GM19468 (cell line): ENCODE data around the gene CADM1.
"Not testable (repeated sequence)": the region's sequence is repeated elsewhere in the genome, so short reads cannot be mapped to it uniquely, and the experiment has no call there.

Source experiments
- ATAC-seq: cut with Tn5 transposase; IDR thresholded peaks from one replicate; pipeline ENCODE4 v1.9.1; 2021; ENCODE audit warnings: mild to moderate bottlenecking, moderate library complexity, moderate number of reproducible peaks; ENCODE audit not compliant: unreplicated experiment; ENCODE audit errors: extremely low read depth

CADM1 gene

DNA sequence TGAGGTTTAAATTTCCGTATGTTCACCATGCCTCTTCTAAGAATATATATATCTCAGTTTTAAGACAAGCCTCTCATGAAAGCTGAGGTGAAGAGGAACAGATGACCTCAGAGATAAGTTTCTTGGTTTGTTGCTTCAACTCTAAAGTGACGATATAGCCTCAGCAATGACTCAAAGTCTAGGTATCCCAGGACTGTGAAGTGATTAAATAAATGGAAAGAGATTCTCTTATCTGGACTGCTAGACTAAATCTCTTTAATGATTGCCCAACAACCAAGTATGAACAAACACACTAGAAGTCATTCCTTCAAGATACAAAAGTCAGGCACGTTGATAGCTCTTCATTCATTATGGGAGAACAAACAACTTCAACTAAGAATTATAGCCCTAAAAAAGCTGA, 15.3 kb downstream of the CADM1 start:
- no peak for ATAC-seq

- no peak for ATAC-seq
Measured at GRCh38 chr11:115481528-115481927, 22.7 kb downstream of the CADM1 start.

DNA sequence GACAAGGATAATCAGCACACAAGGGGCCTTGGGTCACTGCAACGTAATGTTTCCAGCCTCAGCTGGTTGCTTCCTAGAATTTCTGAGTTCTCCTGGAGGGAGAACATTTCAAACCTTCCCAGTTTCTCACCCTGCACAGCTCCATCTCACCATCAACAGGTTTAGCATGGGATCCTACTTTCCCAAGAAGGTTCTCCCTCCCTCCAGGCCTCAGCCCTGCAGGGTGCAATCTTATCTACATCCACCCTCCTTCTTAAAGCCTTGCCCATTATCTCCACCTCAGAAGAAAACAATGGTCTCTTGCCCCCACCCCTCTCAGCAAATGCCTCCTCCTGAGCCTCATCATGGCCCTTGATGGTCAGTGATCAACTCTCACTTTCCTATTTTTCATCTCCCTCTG, 23.6 kb downstream of the CADM1 start:
- ATAC-seq = no peak

GRCh38 chr11:115477410-115477809, 26.8 kb downstream of the CADM1 start:
- ATAC-seq = no peak

GRCh38 chr11:115476463-115477286, 27.5 kb downstream of the CADM1 start:
- ATAC-seq = no peak

DNA sequence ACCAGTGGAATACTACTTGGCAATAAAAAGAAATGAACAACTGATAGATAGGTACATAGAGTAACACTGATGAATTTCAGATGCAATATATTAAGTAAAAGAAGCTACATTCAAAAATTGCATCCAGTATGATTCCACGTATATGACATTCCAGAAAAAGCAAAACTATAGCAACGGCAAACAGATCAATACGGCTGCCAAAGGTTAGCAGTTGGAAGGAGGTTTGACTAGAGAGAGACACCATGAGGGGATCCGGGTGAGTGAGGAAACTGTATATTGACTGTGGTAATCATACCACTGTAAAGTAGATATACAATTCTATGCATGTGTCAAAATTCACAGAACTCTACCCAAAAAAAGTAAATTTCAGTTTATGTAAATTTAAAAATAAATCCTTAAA, 28.7 kb downstream of the CADM1 start:
- ATAC-seq = no peak

GRCh38 chr11:115474306-115474705, 29.9 kb downstream of the CADM1 start:
- not testable (repeated sequence) for ATAC-seq

GRCh38 chr11:115473167-115473566, 31.0 kb downstream of the CADM1 start:
- no peak for ATAC-seq

- ATAC-seq = no peak
Measured at GRCh38 chr11:115471367-115471766, 32.8 kb downstream of the CADM1 start.

- no peak for ATAC-seq
Measured at GRCh38 chr11:115470928-115471327, 33.3 kb downstream of the CADM1 start.

- ATAC-seq = no peak
Measured at GRCh38 chr11:115469361-115469760, 34.9 kb downstream of the CADM1 start.

GRCh38 chr11:115466122-115466521, 38.1 kb downstream of the CADM1 start:
- ATAC-seq = no peak

DNA sequence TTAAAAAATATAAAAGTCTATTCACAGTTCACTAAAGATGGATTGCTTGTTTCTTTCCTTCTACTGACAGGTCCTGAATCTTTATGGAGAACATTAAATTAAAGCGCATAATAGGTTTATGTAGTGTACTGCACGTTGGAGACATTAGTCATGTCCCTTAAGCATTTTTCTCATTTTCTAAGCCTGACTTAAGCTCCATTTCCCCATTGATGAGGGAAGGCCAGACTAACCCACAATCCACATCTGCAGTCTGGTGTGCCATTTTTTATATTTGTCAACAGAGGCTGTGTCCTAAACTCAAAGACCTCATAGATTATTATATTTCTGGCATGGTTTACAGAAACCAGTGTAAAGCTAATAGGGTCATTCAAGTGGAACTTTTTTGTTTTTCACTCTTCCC, 39.9 kb downstream of the CADM1 start:
- no peak for ATAC-seq

DNA sequence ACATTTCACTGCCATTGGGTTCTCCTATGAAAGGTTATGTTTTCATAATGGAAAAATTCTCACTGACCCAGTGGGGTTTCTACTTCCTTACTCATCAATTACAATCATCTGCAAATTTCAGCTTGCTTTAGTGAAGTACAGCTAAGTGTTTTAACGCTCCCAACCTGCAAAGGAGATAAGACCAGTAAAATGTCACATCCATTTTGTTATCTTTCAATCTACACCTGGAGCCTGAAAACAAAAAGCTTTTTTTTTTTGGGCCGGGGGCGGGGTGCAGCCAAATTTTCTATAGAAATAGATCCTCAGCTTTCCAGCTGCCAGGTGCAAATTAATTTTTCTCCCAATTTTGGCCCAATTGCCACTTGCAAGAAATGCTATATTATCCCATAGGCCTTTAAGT, 40.6 kb downstream of the CADM1 start:
- no peak for ATAC-seq

DNA sequence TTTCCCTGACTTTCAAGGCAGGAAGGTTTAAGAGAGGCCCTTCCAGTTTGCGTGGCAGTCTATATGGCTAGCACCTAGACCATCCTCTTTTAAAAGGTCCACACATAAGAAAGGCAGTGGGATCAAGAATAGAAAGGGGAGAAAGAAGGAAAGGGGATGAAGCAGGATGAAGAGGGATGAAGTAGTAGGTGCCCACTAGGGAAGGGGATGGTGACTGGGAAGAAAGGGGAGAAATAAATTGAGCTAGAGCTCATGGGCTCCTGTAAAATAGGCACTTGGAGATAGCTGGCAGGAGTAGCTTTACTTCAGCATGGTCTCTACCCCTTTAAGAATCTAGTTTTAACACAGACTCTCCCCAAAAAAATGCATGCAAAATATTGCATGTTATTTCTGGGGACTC, 41.5 kb downstream of the CADM1 start:
- ATAC-seq = no peak

DNA sequence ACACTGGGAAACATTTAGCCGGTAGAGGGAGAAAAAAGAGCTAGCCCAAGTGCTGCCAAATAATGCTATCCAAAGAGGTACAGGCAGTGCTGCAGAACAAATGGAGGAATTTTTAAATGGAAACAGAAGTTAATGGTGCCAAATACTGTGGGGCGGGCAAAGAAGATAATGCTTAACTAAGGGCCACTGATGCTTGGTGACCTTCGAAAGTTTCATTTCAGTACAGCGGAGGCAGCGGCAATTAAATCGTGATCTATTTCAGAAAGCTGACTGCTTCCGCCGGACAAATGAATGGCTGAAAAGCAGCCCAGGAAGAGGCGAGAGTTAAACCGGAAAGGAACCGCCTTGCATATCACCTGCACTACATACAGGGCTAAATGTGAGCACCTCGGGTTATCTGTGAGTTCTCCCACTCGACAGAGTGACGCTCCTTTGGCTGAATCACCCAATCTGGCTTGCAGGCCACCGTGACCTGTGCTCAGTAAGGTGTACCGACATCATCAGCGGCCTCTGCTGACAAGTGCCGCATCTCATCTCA, 42.1 kb downstream of the CADM1 start:
- ATAC-seq = no peak

DNA sequence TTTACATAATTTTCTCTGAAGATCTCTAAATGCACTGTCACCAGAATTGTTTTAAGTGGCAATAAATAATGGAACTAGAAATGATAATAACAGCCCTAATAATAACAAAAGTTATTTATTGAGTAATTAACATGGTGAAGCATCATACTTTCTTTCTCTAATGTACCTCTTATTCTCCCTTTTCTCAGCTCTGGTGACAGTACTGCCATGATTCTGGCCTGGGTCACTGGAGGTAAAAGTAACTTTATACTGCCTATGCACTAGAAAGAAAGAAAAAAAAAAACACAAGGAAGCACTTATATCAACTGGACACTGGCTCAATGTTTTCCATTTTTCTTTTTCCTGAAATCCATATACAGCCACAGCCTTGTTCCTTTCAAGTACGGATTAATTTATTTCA, 43.7 kb downstream of the CADM1 start:
- no peak for ATAC-seq

GRCh38 chr11:115459563-115459962, 44.7 kb downstream of the CADM1 start:
- no peak for ATAC-seq

DNA sequence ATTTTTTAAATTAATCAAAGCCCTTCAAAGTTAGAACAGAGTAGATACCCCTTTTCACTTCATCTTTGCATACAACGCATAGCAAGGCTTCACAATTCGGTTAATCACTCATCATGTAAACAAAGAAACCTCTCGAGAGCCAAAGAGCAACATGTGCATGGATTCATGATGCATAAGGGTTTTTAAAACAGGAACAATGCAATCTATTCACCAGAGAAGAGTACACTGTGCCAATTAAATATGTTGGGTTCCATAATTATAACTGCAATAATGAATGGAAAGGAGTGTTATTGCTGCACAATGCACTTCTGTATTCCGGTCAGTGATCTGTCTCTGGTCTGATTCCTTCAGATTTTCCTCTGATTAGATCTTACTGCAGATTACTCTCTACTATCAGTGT, 45.3 kb downstream of the CADM1 start:
- ATAC-seq = no peak

GRCh38 chr11:115456019-115456418, 48.2 kb downstream of the CADM1 start:
- no peak for ATAC-seq

- no peak for ATAC-seq
Measured at GRCh38 chr11:115455613-115456012, 48.6 kb downstream of the CADM1 start.

DNA sequence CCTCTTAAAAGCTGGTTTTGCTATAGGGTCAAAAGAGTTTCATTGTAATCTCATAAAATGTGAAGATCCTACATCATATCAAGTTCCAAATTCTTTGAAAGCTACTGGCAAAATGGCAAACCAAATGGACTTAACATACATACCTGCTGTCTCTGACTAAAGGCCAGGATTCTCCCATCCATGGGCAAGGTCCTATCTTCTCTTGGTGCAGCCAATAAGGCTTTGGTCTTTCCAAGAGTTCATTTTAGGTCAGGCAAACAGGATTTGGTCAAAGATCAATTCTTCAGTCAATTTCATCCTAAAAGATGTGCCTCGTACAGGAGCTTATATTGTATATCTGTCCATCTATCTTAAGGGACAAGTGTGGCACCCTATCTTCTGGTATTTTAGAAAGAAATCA, 49.7 kb downstream of the CADM1 start:
- no peak for ATAC-seq
